Measurements from ENCODE around the gene TRAPPC14. TPM values are rescaled to one million over a fixed set of nuclear protein-coding genes. Genes with fewer than 3 reads are reported as not detected.
A peak's percentile ranks its signal among the peaks of the same experiment; 100 is the strongest.

TRAPPC14 gene
- total and polyA plus RNA-seq, 9 of the 15 experiments (the other 6 are each of a cell fraction or from before 2014, with no cell fraction given) = 0.42 to 45.9 (median 18.2) TPM

DNA sequence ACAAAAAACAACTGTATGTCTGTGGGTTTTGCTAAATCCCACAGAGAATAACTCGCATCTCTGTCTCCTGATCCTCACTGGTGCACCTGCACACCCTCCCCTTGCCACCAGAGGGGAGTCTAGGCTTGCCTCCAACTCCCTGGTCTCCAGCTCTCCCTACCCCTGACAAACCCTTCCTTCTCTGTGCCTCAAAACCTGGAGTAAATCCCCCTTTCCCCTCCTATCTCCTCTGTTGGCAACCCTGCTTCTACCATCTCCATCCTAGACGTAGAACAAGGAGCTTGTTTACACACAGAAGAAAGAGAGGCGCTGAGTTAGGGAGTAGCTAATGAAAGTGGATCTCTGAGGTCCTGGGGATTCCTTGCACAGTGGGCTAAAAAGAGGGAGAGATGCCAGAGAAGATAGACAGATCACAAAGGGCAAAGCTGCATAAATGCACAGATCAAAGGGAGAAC is 25.8 kb downstream of the TRAPPC14 start:
- intact Hi-C loops (cut with micrococcal nuclease) = loop anchor here (1.0 to 2.0 kb wide), 4 partner anchors 56 to 274 kb away; no protein-coding TSS in a partner anchor
- H3K9me1 ChIP-seq (ENCODE audit: control insufficient read depth, insufficient read depth, low read length) = no peaks in the 10 kb centered on the region
- in situ Hi-C loops (cut with MboI) = loop anchor here (5.0 kb wide), 2 partner anchors 80 to 215 kb away; no protein-coding TSS in a partner anchor
- POLR2A ChIA-PET = interaction anchor here (0.7 to 3.8 kb wide), 10 partner anchors 9 to 297 kb away, joined by 3 to 13 read pairs (median 3); partner anchors contain the start of genes GPC2, LAMTOR4 and MEPCE
- ATAC-seq (peak; percentile 93), DNase-seq (ENCODE audit: extremely low read depth in 1 of 4, low spot score in 3 of 4) (peak; percentile 76 to 87 (median 84)), FAIRE-seq (peak; percentile 93)
- peaks cover 10% of the 10 kb centered on the region in 2 experiments for H3K4me1 ChIP-seq (replicated peaks in 1 of 2; ENCODE audit: control insufficient read depth in 2 of 2, insufficient read depth in 2 of 2, low read length in 2 of 2)
- H4K20me1 ChIP-seq (replicated peaks; ENCODE audit: control insufficient read depth, insufficient read depth, low read length) = no peaks in the 10 kb centered on the region
- no peak overlapping the region for H3K4me3 ChIP-seq
- H2AFZ ChIP-seq (ENCODE audit: low read depth, low read length) = peak overlapping the region; percentile 61
- peaks cover 3% of the 10 kb centered on the region; the same call in 2 of the 3 replicates for H3K79me2 ChIP-seq (ENCODE audit: control insufficient read depth, insufficient read depth, low read length)
- H3K27ac ChIP-seq (ENCODE audit: extremely low read depth, low read depth, low read length) = no peak overlapping the region
- no peak overlapping the region; a peak in 1 of 4 replicates for H3K9ac ChIP-seq (ENCODE audit: insufficient read depth in 1 of 2, low read depth in 2 of 2, low read length in 2 of 2)
- H3K4me2 ChIP-seq (ENCODE audit: insufficient read depth, low read length) = peak overlapping the region; percentile 47
- no TSS peak for BruUV-seq (replicated peaks)
- no peaks in the 10 kb centered on the region for H3K36me3 ChIP-seq (ENCODE audit: control insufficient read depth, insufficient read depth, low read length)
- CTCF ChIA-PET (ENCODE audit: low intra/inter-chr PET ratio) = interaction anchor here (0.6 to 4.8 kb wide), 8 partner anchors 44 to 351 kb away, joined by 3 to 54 read pairs (median 4); partner anchors contain the start of genes COPS6 and NYAP1
- no peaks in the 10 kb centered on the region; a peak in 2 of 5 replicates for H3K27me3 ChIP-seq (ENCODE audit: control insufficient read depth in 2 of 2, insufficient read depth in 2 of 2, low read length in 2 of 2)
- H3K9me3 ChIP-seq (replicated peaks; ENCODE audit: control insufficient read depth, insufficient read depth, low read depth, low read length) = no peaks in the 10 kb centered on the region
- 4% methylated on average over 3 of the region's 3 CpGs for WGBS (ENCODE audit: insufficient coverage, low coverage, missing lambda C conversion rate)
- TF ChIP-seq HMG20B (CRISPR knock-in tag; IDR thresholded peaks at IDR 0.05) (no peak), CEBPG (CRISPR knock-in tag; IDR thresholded peaks at IDR 0.05) (no peak), CEBPG (tag; conservative IDR thresholded peaks at IDR 0.05 in 1 of 2, IDR thresholded peaks at IDR 0.05 in 1 of 2) (no peak), PRPF4 (IDR thresholded peaks at IDR 0.05; ENCODE audit: insufficient read depth, low read depth, low read length, poor library complexity, severe bottlenecking) (no peak), BRD4 (IDR thresholded peaks at IDR 0.05) (no peak), TAF15 (IDR thresholded peaks at IDR 0.05; ENCODE audit: low read depth, low read length) (no peak), LCOR (CRISPR knock-in tag; IDR thresholded peaks at IDR 0.05) (no peak), ZNF785 (CRISPR knock-in tag; IDR thresholded peaks at IDR 0.05) (no peak), HNRNPH1 (optimal IDR thresholded peaks at IDR 0.05; ENCODE audit: low read depth, low read length) (no peak), XRCC3 (IDR thresholded peaks at IDR 0.05) (no peak), ZNF449 (CRISPR knock-in tag; IDR thresholded peaks at IDR 0.05) (no peak), ZNF143 (CRISPR knock-in tag; IDR thresholded peaks at IDR 0.05) (no peak), ZNF165 (CRISPR knock-in tag; IDR thresholded peaks at IDR 0.05; ENCODE audit: borderline replicate concordance) (no peak), CC2D1A (IDR thresholded peaks at IDR 0.05) (peak; percentile 98), USF1 (CRISPR knock-in tag; IDR thresholded peaks at IDR 0.05) (no peak), POU5F1 (IDR thresholded peaks at IDR 0.05; ENCODE audit: borderline replicate concordance, low read depth, low read length, partially characterized antibody) (no peak)
